ENCODE data around the gene NHS.

NHS gene

GRCh38 chrX:17456526-17456925 is 81.5 kb downstream of the NHS start:
- DNase-seq, result no peak

GRCh38 chrX:17459008-17459611 is 84.1 kb downstream of the NHS start:
- no peak for DNase-seq

- no peak for DNase-seq
Measured at GRCh38 chrX:17459661-17460060, 84.7 kb downstream of the NHS start.

- no peak for DNase-seq
Measured at GRCh38 chrX:17462881-17463280, 87.9 kb downstream of the NHS start.

- DNase-seq, result no peak
Measured at GRCh38 chrX:17464194-17464593, 89.2 kb downstream of the NHS start.

GRCh38 chrX:17465201-17465600 is 90.2 kb downstream of the NHS start:
- DNase-seq, result no peak

- no peak for DNase-seq
Measured at GRCh38 chrX:17465802-17466201, 90.8 kb downstream of the NHS start.

GRCh38 chrX:17470136-17470535 is 95.1 kb downstream of the NHS start:
- no peak for DNase-seq

- no peak for DNase-seq
Measured at GRCh38 chrX:17471121-17471520, 96.1 kb downstream of the NHS start.

GRCh38 chrX:17471861-17472260 is 96.9 kb downstream of the NHS start:
- DNase-seq, result no peak

GRCh38 chrX:17472424-17472823 is 97.4 kb downstream of the NHS start:
- DNase-seq, result no peak

GRCh38 chrX:17473021-17473420 is 98.0 kb downstream of the NHS start:
- DNase-seq, result no peak

- DNase-seq, result no peak
Measured at GRCh38 chrX:17474892-17475291, 99.9 kb downstream of the NHS start.

- no peak for DNase-seq
Measured at GRCh38 chrX:17475449-17476217, 100.6 kb downstream of the NHS start.

GRCh38 chrX:17476411-17476810 is 101.4 kb downstream of the NHS start:
- no peak for DNase-seq

- DNase-seq, result no peak
Measured at GRCh38 chrX:17481086-17481485, 106.1 kb downstream of the NHS start.

- no peak for DNase-seq
Measured at GRCh38 chrX:17484592-17484991, 109.6 kb downstream of the NHS start.

- DNase-seq, result no peak
Measured at GRCh38 chrX:17485391-17485790, 110.4 kb downstream of the NHS start.

GRCh38 chrX:17488036-17488435 is 113.0 kb downstream of the NHS start:
- no peak for DNase-seq

GRCh38 chrX:17494216-17494615 is 119.2 kb downstream of the NHS start:
- no peak for DNase-seq

- no peak for DNase-seq
Measured at GRCh38 chrX:17495052-17495451, 120.1 kb downstream of the NHS start.

- no peak for DNase-seq
Measured at GRCh38 chrX:17496407-17496806, 121.4 kb downstream of the NHS start.

GRCh38 chrX:17497193-17497592 is 122.2 kb downstream of the NHS start:
- no peak for DNase-seq

- no peak for DNase-seq
Measured at GRCh38 chrX:17499512-17499911, 124.5 kb downstream of the NHS start.

GRCh38 chrX:17500145-17500579 is 125.2 kb downstream of the NHS start:
- no peak for DNase-seq
